Neural cell (in vitro differentiated cells): Measurements from ENCODE around the gene YJEFN3.

Experiments used
- EP300 ChIP-seq: fragments of 450-650 bp; conservative IDR thresholded peaks from 2 replicates; pipeline ENCODE4 v1.6.1; 2014; ENCODE audit warnings: antibody characterized with exemption, mild to moderate bottlenecking, moderate library complexity; ENCODE audit not compliant: poor library complexity, severe bottlenecking
- EZH2 ChIP-seq: fragments of 200-600, 300-800 bp; shearing (Covaris generic), sonication (generic); IDR thresholded peaks from 2 replicates; pipeline ENCODE4 v1.6.1; 2014; ENCODE audit warnings: antibody characterized with exemption, low read length, borderline replicate concordance, mild to moderate bottlenecking; ENCODE audit not compliant: insufficient read depth, poor library complexity, severe bottlenecking
- MXI1 ChIP-seq: fragments of 450-650 bp; conservative IDR thresholded peaks from 2 replicates; pipeline ENCODE4 v1.6.1; 2014; ENCODE audit warnings: antibody characterized with exemption, mild to moderate bottlenecking; ENCODE audit not compliant: poor library complexity, severe bottlenecking
- POLR2AphosphoS5 ChIP-seq: IDR thresholded peaks from 2 replicates; pipeline ENCODE4 v1.6.1; 2012
- RAD21 ChIP-seq: fragments of 450-650 bp; conservative IDR thresholded peaks from 2 replicates; pipeline ENCODE4 v1.6.1; 2014; ENCODE audit warnings: antibody characterized with exemption, mild to moderate bottlenecking, moderate library complexity
- TAF1 ChIP-seq: IDR thresholded peaks from 2 replicates; pipeline ENCODE4 v1.6.1; 2012; ENCODE audit warnings: low read depth
- TF ChIP-seq, protein P1 (sequence below): fragments of 450-650 bp; IDR thresholded peaks from 2 replicates; pipeline ENCODE4 v1.5.1; 2014; ENCODE audit warnings: antibody characterized with exemption, mild to moderate bottlenecking, moderate library complexity; ENCODE audit not compliant: poor library complexity, severe bottlenecking
- TF ChIP-seq, protein P2 (sequence below): IDR thresholded peaks from 2 replicates; pipeline ENCODE4 v1.6.1; 2012; ENCODE audit warnings: borderline replicate concordance

DNA sequence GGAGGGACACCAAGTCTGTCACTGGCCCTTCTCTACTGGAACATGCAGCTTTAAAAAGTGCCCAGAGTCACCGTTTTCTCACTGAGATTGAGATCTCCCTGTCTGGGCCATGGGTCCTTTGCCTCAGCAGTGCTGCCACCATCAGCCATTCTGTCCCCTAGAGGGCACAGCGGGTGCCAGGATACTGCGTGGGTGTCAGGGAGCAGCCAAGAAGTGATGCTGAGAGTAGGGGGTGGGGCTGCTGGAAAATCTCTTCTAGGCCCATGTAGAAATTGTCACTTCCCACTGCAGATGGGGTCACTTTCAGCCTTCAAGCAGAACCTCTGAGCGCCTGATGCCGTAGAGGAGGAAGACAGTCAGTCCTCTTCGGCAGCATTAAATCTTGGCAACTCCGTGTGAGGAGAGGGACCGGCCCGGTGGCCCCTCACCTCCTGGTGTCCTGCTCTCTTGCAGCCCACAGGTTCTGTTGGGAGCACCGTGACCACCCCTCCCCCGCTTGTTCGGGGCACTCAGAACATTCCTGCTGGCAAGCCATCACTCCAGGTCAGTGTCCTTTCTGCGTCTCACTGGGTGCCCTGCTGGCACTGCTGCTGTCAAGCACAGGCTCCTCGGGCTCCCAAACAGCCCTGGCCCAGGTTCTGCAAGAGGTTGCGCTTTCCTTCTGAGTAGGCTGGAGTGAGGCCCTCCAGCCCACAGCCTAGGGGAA, 34.7 kb upstream of the YJEFN3 start:
- TF ChIP-seq, protein P1, sequence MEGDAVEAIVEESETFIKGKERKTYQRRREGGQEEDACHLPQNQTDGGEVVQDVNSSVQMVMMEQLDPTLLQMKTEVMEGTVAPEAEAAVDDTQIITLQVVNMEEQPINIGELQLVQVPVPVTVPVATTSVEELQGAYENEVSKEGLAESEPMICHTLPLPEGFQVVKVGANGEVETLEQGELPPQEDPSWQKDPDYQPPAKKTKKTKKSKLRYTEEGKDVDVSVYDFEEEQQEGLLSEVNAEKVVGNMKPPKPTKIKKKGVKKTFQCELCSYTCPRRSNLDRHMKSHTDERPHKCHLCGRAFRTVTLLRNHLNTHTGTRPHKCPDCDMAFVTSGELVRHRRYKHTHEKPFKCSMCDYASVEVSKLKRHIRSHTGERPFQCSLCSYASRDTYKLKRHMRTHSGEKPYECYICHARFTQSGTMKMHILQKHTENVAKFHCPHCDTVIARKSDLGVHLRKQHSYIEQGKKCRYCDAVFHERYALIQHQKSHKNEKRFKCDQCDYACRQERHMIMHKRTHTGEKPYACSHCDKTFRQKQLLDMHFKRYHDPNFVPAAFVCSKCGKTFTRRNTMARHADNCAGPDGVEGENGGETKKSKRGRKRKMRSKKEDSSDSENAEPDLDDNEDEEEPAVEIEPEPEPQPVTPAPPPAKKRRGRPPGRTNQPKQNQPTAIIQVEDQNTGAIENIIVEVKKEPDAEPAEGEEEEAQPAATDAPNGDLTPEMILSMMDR: no peak
- TF ChIP-seq, protein P2, sequence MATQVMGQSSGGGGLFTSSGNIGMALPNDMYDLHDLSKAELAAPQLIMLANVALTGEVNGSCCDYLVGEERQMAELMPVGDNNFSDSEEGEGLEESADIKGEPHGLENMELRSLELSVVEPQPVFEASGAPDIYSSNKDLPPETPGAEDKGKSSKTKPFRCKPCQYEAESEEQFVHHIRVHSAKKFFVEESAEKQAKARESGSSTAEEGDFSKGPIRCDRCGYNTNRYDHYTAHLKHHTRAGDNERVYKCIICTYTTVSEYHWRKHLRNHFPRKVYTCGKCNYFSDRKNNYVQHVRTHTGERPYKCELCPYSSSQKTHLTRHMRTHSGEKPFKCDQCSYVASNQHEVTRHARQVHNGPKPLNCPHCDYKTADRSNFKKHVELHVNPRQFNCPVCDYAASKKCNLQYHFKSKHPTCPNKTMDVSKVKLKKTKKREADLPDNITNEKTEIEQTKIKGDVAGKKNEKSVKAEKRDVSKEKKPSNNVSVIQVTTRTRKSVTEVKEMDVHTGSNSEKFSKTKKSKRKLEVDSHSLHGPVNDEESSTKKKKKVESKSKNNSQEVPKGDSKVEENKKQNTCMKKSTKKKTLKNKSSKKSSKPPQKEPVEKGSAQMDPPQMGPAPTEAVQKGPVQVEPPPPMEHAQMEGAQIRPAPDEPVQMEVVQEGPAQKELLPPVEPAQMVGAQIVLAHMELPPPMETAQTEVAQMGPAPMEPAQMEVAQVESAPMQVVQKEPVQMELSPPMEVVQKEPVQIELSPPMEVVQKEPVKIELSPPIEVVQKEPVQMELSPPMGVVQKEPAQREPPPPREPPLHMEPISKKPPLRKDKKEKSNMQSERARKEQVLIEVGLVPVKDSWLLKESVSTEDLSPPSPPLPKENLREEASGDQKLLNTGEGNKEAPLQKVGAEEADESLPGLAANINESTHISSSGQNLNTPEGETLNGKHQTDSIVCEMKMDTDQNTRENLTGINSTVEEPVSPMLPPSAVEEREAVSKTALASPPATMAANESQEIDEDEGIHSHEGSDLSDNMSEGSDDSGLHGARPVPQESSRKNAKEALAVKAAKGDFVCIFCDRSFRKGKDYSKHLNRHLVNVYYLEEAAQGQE: no peak
- TF ChIP-seq EP300: no peak
- TF ChIP-seq RAD21: no peak
- TF ChIP-seq TAF1: no peak
- TF ChIP-seq POLR2AphosphoS5: no peak
- no peak for TF ChIP-seq EZH2
- TF ChIP-seq MXI1: no peak
